A673 (cell line): ENCODE measurements around the gene PPFIBP1. TPM values are rescaled to one million over a fixed set of nuclear protein-coding genes. Genes with fewer than 3 reads are reported as not detected.

ENCODE experiments used
- BruUV-seq: library from RNA; stranded (reverse); fragments of 400-500 nt; replicated peaks from 2 replicates; lab custom pipeline; 2021; lab: Mats Ljungman, UMichigan
- CTCF ChIA-PET: fragments of 300-600 bp; sonication (Branson Sonifier 250); formaldehyde crosslinking; loops from one replicate; lab custom pipeline; 2022; ENCODE audit warnings: antibody characterized with exemption; lab: Charles Lee
- POLR2A ChIA-PET: fragments of 300-600 bp; sonication (Branson Sonifier 250); formaldehyde crosslinking; loops from one replicate; lab custom pipeline; 2022; ENCODE audit warnings: antibody characterized with exemption; ENCODE audit not compliant: low non-redundant PET; lab: Charles Lee
- DNase-seq: peaks from one replicate; pipeline ENCODE4 v3.0.0-alpha.2; 2015; ENCODE audit warnings: low spot score
- H3K27ac ChIP-seq: fragments of 200-600 bp; sonication (generic); 2 replicates; pipeline ENCODE4 v1.5.1; 2016; ENCODE audit warnings: mixed run types, low read depth, mild to moderate bottlenecking, mixed read lengths, antibody characterized with exemption, low read length; ENCODE audit not compliant: poor library complexity, severe bottlenecking
- H3K27me3 ChIP-seq: fragments of 200-600 bp; sonication (generic); replicated peaks from 2 replicates; pipeline ENCODE4 v1.6.1; 2017; ENCODE audit warnings: mixed run types, low read depth, mild to moderate bottlenecking, mixed read lengths, antibody characterized with exemption, low read length; ENCODE audit not compliant: insufficient read depth, poor library complexity
- H3K36me3 ChIP-seq: fragments of 200-600 bp; sonication (generic); 2 replicates; pipeline ENCODE4 v1.6.1; 2016; ENCODE audit warnings: mixed run types, mild to moderate bottlenecking, mixed read lengths, antibody characterized with exemption, low read length; ENCODE audit not compliant: insufficient read depth, poor library complexity, severe bottlenecking
- H3K4me1 ChIP-seq: fragments of 200-600 bp; sonication (generic); 2 replicates; pipeline ENCODE4 v1.6.1; 2017; ENCODE audit warnings: mixed run types, mild to moderate bottlenecking, mixed read lengths, antibody characterized with exemption, low read length; ENCODE audit not compliant: insufficient read depth, poor library complexity, severe bottlenecking
- H3K4me3 ChIP-seq: fragments of 200-600 bp; sonication (generic); 2 replicates; pipeline ENCODE4 v1.5.1; 2016; ENCODE audit warnings: low read depth, mixed run types, mild to moderate bottlenecking, mixed read lengths, low read length; ENCODE audit not compliant: poor library complexity, severe bottlenecking
- H3K9me3 ChIP-seq: fragments of 200-600 bp; sonication (generic); 2 replicates; pipeline ENCODE4 v1.6.1; 2016; ENCODE audit warnings: mixed run types, low read depth, mild to moderate bottlenecking, mixed read lengths, antibody characterized with exemption, low read length; ENCODE audit not compliant: poor library complexity, severe bottlenecking
- CTCF ChIP-seq: fragments of 300-800, 200-600 bp; sonication (generic); conservative IDR thresholded peaks from 2 replicates; pipeline ENCODE4 v1.5.1; 2017; ENCODE audit warnings: low read depth, mild to moderate bottlenecking, antibody characterized with exemption, low read length, moderate library complexity, mixed read lengths
- EZH2 ChIP-seq: fragments of 200-600 bp; sonication (generic); IDR thresholded peaks from 2 replicates; pipeline ENCODE4 v1.6.1; 2017; ENCODE audit warnings: borderline replicate concordance, low read depth, mild to moderate bottlenecking, mixed read lengths, antibody characterized with exemption, low read length; ENCODE audit not compliant: poor library complexity, severe bottlenecking
- intact Hi-C: fragments of 100-400 bp; cut with micrococcal nuclease; formaldehyde crosslinking; loops from one replicate; pipeline ENCODE4 v1.10.0; 2022; ENCODE audit not compliant: unreplicated experiment
- total RNA-seq: library from RNA; stranded (reverse); gene quantifications from 2 replicates; pipeline ENCODE4 v1.2.3, GENCODE V29; 2021

The PPFIBP1 gene
- total RNA-seq, 1 experiment from 2014 or later = 41.2 TPM

GRCh38 chr12:27686147-27686546 is 162.1 kb downstream of the PPFIBP1 start:
- intact Hi-C loops = no loop called here
- ChIA-PET CTCF (no interaction called here), POLR2A (no interaction called here)
- TF ChIP-seq CTCF (no peak), EZH2 (no peak)
- no peaks in the 10 kb centered on the region for H3K9me3 ChIP-seq
- no peak for DNase-seq
- no peak overlapping the region for H3K27ac ChIP-seq
- no peak overlapping the region for H3K4me3 ChIP-seq
- no peaks in the 10 kb centered on the region for H3K27me3 ChIP-seq
- no peaks in the 10 kb centered on the region for H3K4me1 ChIP-seq
- BruUV-seq = no TSS peak
- H3K36me3 ChIP-seq = peaks cover 5% of the 10 kb centered on the region

GRCh38 chr12:27688671-27689070 is 164.7 kb downstream of the PPFIBP1 start:
- no peaks in the 10 kb centered on the region for H3K9me3 ChIP-seq
- intact Hi-C loops = no loop called here
- H3K4me3 ChIP-seq = no peak overlapping the region
- no peaks in the 10 kb centered on the region for H3K27me3 ChIP-seq
- H3K27ac ChIP-seq = no peak overlapping the region
- no TSS peak for BruUV-seq
- ChIA-PET POLR2A (no interaction called here), CTCF (interaction anchor here (0.6 kb wide), 1 partner anchor 666 kb away, joined by 3 read pairs; the partner anchor contains the start of gene MED21)
- TF ChIP-seq EZH2 (no peak), CTCF (no peak)
- H3K36me3 ChIP-seq = no peaks in the 10 kb centered on the region
- no peak for DNase-seq
- H3K4me1 ChIP-seq = no peaks in the 10 kb centered on the region

GRCh38 chr12:27689558-27690180 is 165.7 kb downstream of the PPFIBP1 start:
- Histone ChIP-seq H3K9me3 (no peaks in the 10 kb centered on the region), H3K4me1 (no peaks in the 10 kb centered on the region), H3K27me3 (no peaks in the 10 kb centered on the region), H3K4me3 (no peak overlapping the region), H3K36me3 (no peaks in the 10 kb centered on the region), H3K27ac (no peak overlapping the region)
- intact Hi-C loops = no loop called here
- no TSS peak for BruUV-seq
- TF ChIP-seq EZH2 = no peak
- TF ChIP-seq CTCF = no peak
- ChIA-PET POLR2A (no interaction called here), CTCF (no interaction called here)
- no peak for DNase-seq
